Fibroblast of skin of left quadriceps (primary cell): Measurements from ENCODE around the gene CACNA1G.

Source experiments
- DNase-seq, 2 experiments: peaks; one replicate each; pipeline ENCODE4 v3.0.0-alpha.2; 2013; ENCODE audit warnings: low read depth in 2 of 2

Gene CACNA1G

GRCh38 chr17:50588391-50589049 lies 28.0 kb downstream of the CACNA1G start:
- no peak for DNase-seq

GRCh38 chr17:50589095-50589705 lies 28.7 kb downstream of the CACNA1G start:
- DNase-seq: no peak

- no peak for DNase-seq
These were observed 30.6 kb downstream of the CACNA1G start for GRCh38 chr17:50590946-50591737.

GRCh38 chr17:50593321-50593720 lies 32.8 kb downstream of the CACNA1G start:
- no peak for DNase-seq

- DNase-seq: no peak
These were observed 33.8 kb downstream of the CACNA1G start for GRCh38 chr17:50594128-50594823.

- DNase-seq: no peak
These were observed 34.4 kb downstream of the CACNA1G start for GRCh38 chr17:50594892-50595291.

GRCh38 chr17:50596191-50597037 lies 35.9 kb downstream of the CACNA1G start:
- no peak for DNase-seq

- DNase-seq: no peak
These were observed 38.0 kb downstream of the CACNA1G start for GRCh38 chr17:50598487-50598886.

GRCh38 chr17:50599606-50600005 lies 39.1 kb downstream of the CACNA1G start:
- DNase-seq: no peak

GRCh38 chr17:50601823-50602375 lies 41.4 kb downstream of the CACNA1G start:
- no peak for DNase-seq

GRCh38 chr17:50602836-50603235 lies 42.3 kb downstream of the CACNA1G start:
- DNase-seq: no peak

- DNase-seq: no peak
These were observed 42.8 kb downstream of the CACNA1G start for GRCh38 chr17:50603340-50603739.

- peak; percentile 80 to 83 for DNase-seq
These were observed 44.0 kb downstream of the CACNA1G start for GRCh38 chr17:50604513-50604912.

GRCh38 chr17:50605429-50605828 lies 44.9 kb downstream of the CACNA1G start:
- no peak for DNase-seq

- no peak for DNase-seq
These were observed 47.1 kb downstream of the CACNA1G start for GRCh38 chr17:50607522-50608175.

- DNase-seq: no peak
These were observed 48.3 kb downstream of the CACNA1G start for GRCh38 chr17:50608700-50609379.

- DNase-seq: no peak
These were observed 49.0 kb downstream of the CACNA1G start for GRCh38 chr17:50609380-50610074.

GRCh38 chr17:50611634-50612033 lies 51.1 kb downstream of the CACNA1G start:
- no peak for DNase-seq

GRCh38 chr17:50612281-50612680 lies 51.8 kb downstream of the CACNA1G start:
- DNase-seq: no peak
